Ectodermal cell (in vitro differentiated cells): ENCODE results near the gene ADRA2C.
A peak's percentile ranks its signal among the peaks of the same experiment; 100 is the strongest.

Experiments used
- H3K27ac ChIP-seq: 2 replicates; pipeline ENCODE4 v1.7.0; 2013; ENCODE audit warnings: mild to moderate bottlenecking, low read depth, low read length; ENCODE audit not compliant: insufficient read depth, poor library complexity, severe bottlenecking
- H3K27me3 ChIP-seq: 2 replicates; pipeline ENCODE4 v1.7.0; 2013; ENCODE audit warnings: mild to moderate bottlenecking, low read length; ENCODE audit not compliant: insufficient read depth, control insufficient read depth, poor library complexity, severe bottlenecking
- H3K36me3 ChIP-seq: one replicate; pipeline ENCODE4 v1.7.0; 2013; ENCODE audit warnings: low read length; ENCODE audit not compliant: control insufficient read depth, insufficient read depth
- H3K4me1 ChIP-seq: one replicate; pipeline ENCODE4 v1.7.0; 2013; ENCODE audit warnings: low read length; ENCODE audit not compliant: control insufficient read depth, insufficient read depth
- H3K4me3 ChIP-seq: 2 replicates; pipeline ENCODE4 v1.7.0; 2013; ENCODE audit warnings: low read depth, low read length, control low read depth; ENCODE audit not compliant: insufficient read depth
- H3K9me3 ChIP-seq: 2 replicates; pipeline ENCODE4 v1.7.0; 2013; ENCODE audit warnings: mild to moderate bottlenecking, low read length, moderate library complexity; ENCODE audit not compliant: control insufficient read depth
- WGBS, 2 experiments: methylation state at CpG; one replicate each; pipeline ENCODE4 v1.1.7; 2013; ENCODE audit warnings: missing lambda C conversion rate in 2 of 2; 5-methylcytosine and 5-hydroxymethylcytosine counted together

ADRA2C gene

DNA sequence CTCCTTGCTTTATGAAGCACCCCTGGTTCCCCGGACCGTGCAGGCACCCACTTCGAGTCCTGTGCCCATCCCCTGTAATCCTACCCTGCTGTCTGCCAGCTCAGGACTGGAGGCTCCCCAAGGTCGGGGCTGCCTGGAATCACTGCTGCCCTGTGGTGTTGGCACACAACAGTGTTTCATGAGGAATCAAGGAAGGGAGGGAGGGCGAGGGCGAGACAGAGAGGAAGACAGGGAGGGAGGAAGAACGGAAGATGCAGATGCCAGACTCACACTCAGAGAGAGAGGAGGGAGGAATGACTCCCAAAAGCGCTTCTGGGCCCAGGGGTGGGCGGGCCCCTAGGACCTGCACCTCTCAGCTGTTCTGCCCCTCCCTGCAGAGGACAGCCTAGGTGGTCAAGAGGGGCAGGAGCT, 42.9 kb upstream of the ADRA2C start:
- Histone ChIP-seq H3K4me3 (no peak overlapping the region), H3K4me1 (peaks cover 43% of the 10 kb centered on the region), H3K36me3 (no peaks in the 10 kb centered on the region), H3K27ac (no peak overlapping the region), H3K9me3 (no peaks in the 10 kb centered on the region), H3K27me3 (peaks cover 43% of the 10 kb centered on the region)
- WGBS, 2 experiments = 88 to 89% methylated on average over 9 of the region's 9 CpGs

DNA sequence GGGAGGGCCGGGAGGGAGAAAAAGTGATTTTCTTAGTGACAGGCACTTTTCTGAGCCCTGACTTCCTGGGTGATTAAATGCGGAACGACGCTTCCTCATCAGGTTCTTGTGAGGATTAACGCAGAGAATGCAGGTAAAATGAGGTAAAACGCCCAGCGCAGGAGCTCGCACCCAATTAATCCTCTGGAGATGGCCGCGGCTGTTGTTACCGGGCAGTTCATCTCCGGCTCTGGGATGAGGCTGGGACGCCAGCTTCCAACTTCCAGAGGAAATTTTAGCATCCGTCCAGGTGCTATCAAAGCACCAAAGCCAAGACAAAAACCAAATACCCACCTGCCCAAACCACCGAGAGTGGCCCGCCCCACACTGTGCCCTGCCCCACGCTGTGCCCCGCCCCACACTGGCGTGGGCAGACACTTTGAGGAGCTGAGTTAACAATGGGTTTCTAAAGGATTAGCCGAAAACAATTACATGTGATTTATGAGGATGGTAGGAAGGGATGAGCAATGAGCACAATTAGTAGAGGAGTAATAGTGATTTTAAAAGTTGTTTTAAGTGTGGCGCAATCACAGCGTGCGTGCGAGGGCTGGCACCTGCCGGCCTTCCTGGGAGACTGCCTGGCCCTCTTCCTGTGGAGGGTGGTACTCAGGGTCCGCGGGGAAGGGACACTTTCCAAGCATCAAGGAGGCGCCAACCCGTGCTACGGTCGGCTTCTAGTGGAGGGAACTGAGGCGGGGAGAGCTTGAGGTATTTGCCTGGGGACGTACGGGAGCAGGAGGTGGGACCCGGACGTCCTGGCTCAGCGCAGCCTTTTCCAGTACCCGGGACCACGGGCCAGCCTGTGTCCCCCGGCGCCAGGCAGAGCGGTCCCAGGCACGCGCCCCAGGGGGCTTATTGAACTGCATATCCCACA, 41.6 kb upstream of the ADRA2C start:
- Histone ChIP-seq H3K4me3 (peak overlapping the region; percentile 3), H3K4me1 (peaks cover 45% of the 10 kb centered on the region), H3K27ac (no peak overlapping the region), H3K9me3 (no peaks in the 10 kb centered on the region), H3K36me3 (no peaks in the 10 kb centered on the region), H3K27me3 (peaks cover 43% of the 10 kb centered on the region)
- 8% methylated on average over 44 of the region's 44 CpGs for WGBS, 2 experiments

DNA sequence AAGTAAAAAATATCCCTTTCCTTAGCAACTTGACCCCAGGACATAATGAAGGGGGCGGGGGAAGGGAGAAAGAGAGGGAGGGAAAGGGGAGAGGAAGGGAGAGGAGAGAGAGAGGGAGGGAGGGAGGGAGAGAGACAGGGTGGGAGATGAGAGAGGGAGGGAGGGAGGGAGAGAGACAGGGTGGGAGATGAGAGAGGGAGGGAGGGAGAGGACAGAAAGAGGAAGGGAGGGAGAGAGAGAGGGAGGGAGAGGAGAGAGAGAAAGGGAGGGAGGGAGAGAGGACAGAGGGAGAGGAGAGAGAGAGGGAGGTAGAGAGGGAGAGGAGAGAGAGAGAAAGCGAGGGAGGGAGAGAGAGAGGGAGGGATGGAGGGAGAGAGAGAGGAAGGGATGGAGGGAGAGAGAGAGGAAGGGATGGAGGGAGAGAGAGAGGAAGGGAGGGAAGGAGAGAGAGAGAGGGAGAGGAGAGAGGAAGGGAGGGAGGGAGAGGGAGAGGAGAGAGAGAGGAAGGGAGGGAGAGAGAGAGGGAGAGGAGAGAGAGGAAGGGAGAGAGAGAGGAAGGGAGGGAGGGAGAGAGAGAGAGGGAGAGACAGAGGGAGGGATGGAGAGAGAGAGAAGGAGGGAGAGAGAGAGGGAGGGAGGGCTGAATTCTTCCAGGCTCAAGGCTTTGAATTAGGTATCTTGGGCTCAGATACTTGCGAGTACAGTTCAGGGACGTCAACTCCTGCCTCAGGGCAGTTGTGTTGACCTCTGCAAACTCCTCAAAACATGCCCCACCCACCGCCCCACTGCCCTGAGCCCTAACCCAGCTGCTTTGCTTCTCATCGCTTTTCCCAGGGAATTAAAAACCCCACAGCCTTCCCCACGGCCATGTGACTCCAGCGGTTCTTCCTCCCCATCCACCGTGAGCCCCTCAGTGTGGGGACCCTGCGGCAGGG, 40.0 kb upstream of the ADRA2C start:
- H3K4me3 ChIP-seq = no peak overlapping the region
- 49% methylated on average over 10 of the region's 10 CpGs for WGBS, 2 experiments
- no peaks in the 10 kb centered on the region for H3K9me3 ChIP-seq
- no peaks in the 10 kb centered on the region for H3K36me3 ChIP-seq
- H3K4me1 ChIP-seq = peaks cover 40% of the 10 kb centered on the region
- peaks cover 43% of the 10 kb centered on the region for H3K27me3 ChIP-seq
- no peak overlapping the region for H3K27ac ChIP-seq

DNA sequence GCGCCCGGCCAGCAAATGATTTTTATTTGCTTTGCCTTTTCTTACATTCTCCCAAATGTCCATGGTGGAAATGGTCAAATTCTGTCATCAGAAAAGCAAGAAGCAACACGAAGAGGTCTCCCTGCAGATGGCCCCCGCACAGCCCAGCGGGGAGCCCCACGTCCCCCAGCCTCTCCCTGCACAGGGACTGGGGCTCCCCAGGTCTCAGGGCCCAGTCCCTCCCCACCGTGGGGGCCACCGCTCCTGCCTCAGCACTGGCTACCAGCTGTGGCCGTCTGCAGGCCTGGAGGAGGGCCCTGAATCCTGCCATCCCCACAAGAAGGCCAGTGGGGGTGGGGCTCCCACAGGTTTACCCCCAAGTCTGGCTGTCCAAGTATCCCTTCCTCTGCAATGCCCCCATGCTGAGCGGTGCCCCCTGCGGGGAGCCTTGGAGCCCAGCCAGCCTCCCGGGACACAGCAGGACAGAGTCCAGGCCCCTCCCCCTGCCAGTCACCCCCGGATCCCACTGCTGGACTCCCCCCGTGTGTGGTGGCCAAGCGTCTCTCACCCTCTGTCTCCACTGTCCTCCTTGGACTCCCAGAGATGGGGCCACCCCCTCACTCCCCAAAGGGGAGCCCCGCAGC, 38.2 kb upstream of the ADRA2C start:
- 70% methylated on average over 16 of the region's 16 CpGs for WGBS, 2 experiments
- no peaks in the 10 kb centered on the region for H3K36me3 ChIP-seq
- H3K4me3 ChIP-seq = no peak overlapping the region
- H3K27me3 ChIP-seq = peaks cover 41% of the 10 kb centered on the region
- no peaks in the 10 kb centered on the region for H3K9me3 ChIP-seq
- no peak overlapping the region for H3K27ac ChIP-seq
- H3K4me1 ChIP-seq = peaks cover 41% of the 10 kb centered on the region

DNA sequence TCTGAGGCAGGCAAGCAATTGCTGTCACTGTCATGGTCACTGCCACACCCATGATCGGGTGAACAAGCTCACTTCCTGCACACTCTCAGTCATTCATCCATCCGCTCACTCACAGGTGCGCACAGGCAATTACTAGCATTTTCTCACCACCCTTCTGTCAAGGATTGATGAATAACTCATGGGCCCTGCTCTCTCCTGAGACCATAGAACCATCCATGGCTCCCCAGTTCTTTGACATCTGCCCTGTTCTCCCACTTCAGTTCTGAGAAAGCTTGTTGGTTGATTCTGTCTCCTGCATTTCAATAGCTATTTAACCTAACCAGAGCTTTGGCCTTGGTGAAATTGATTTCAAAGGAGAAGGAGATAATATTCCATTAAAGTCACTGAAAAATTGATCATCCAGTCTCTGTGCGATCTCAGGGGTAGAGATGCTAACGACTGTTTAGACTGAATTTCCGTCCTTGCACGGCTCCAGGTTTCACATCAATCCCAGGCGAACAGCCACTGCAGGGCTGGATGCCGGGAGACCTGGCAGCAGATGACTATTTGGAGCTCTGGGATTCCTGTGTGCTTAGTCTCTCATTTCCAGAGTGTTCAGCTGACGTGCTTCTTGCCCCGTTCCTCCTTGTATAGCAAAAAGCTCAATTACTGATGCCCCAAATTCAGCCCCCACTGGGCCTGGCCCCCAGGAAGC, 36.9 kb upstream of the ADRA2C start:
- Histone ChIP-seq H3K27ac (no peak overlapping the region), H3K4me3 (no peak overlapping the region), H3K36me3 (no peaks in the 10 kb centered on the region), H3K27me3 (peaks cover 27% of the 10 kb centered on the region), H3K4me1 (peaks cover 36% of the 10 kb centered on the region), H3K9me3 (no peaks in the 10 kb centered on the region)
- WGBS, 2 experiments = 83 to 86% methylated on average over 11 of the region's 11 CpGs

DNA sequence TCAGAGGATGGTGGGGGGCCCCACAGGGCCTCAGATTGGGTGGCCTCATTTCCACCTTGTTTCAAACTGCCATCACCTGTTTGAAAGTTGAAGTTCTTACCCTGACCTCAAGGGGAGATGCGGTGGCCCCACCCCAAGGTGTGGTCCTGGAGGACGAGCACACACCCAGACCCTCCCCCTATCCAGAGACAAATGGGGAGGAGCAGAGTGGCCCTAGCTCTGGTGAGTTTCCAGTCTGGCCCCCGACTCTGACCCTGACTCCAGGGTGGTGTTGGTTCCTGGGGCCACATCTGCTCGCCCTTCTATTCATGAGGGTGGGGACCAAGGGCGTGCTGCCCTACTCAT, 36.3 kb upstream of the ADRA2C start:
- H3K27me3 ChIP-seq = peaks cover 22% of the 10 kb centered on the region
- H3K36me3 ChIP-seq = no peaks in the 10 kb centered on the region
- H3K9me3 ChIP-seq = no peaks in the 10 kb centered on the region
- H3K27ac ChIP-seq = no peak overlapping the region
- H3K4me1 ChIP-seq = peaks cover 30% of the 10 kb centered on the region
- H3K4me3 ChIP-seq = no peak overlapping the region
- WGBS, 2 experiments = 69 to 80% methylated on average over 5 of the region's 5 CpGs

DNA sequence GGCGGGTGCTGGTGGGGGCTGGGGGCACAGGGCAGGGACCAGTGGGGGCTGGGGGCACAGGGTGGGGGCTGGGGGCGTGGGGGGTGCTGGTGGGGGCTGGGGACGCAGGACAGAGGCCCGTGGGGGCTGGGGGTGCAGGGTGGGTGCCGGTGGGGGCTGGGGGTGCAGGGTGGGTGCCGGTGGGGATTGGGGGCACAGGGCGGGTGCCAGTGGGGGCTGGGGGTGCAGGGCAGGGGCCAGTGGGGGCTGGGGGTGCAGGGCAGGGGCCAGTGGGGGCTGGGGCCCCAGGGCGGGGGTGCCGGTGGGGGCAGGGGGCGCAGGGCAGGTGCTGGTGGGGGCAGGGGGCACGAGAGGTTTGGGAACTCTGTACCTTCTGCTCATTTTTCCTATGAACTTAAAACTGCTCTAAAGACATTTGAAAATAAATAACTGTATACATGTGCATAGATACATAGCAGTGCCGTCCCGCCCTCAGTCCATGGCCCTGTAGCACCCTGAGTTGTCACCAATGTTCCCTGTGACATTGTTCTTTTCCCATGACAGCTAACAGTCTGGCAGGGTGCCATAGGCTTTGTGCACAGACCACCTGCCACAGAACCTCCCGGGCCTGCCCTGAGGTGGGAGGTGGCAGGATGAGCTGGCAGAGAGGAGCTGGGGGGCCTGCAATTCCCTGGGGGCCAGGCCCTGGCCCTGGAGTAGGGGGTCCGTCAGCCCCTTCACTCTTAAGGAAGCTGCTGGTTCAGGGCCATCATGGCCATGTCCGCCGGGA, 35.6 kb upstream of the ADRA2C start:
- Histone ChIP-seq H3K27ac (no peak overlapping the region), H3K9me3 (no peaks in the 10 kb centered on the region), H3K4me3 (no peak overlapping the region), H3K27me3 (peaks cover 15% of the 10 kb centered on the region), H3K4me1 (peaks cover 24% of the 10 kb centered on the region), H3K36me3 (no peaks in the 10 kb centered on the region)
- WGBS, 2 experiments = 90 to 91% methylated on average over 10 to 15 of the region's 17 CpGs

DNA sequence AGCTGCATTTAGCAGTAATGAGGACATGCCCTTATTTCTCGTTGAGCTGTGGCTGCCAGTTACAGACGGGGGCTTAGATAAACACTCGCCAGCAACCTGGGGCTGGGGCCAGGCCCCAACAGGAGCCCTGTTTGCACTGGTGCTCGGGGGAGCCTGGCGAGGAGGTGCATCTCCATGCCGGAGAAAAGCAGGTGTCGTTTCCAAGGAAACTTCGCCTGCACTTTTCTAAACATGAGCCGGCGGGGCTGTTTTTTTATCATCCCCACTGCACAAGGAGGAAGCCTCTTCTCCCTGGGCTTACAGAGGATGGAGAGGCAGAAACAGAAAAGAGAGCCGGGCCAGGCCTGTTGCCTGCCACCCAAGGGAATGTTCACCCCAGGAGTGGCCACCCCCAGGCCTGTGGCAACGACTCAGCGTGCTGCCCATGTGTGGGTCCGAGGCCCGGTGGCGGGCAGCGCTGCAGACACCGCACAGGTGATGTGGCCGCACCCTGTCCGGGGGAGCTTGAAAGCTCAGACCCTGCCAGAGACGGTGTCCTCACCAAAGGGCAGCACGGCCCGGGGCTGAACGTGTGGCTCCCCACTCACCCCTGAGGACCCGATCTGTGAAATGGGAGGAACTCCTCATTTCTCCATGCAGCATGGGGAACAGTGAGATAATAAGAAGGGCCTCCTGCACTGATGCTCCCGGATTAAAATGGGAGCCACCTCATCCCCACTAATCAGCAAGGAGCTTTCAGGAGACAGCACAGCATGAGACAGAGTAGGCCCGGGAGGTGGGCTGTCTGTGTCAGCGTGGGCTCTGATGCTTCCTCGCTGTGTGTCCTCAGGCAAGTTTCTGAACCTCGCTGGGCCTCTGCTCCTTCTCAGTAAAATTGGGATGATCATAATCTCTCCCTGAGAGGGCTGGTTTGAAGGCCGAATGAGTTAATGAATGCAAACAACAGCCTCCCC, 33.8 kb upstream of the ADRA2C start:
- no peak overlapping the region for H3K4me3 ChIP-seq
- 82 to 84% methylated on average over 31 of the region's 31 CpGs for WGBS, 2 experiments
- H3K4me1 ChIP-seq = peaks cover 19% of the 10 kb centered on the region
- H3K27ac ChIP-seq = no peak overlapping the region
- no peaks in the 10 kb centered on the region for H3K36me3 ChIP-seq
- H3K27me3 ChIP-seq = no peaks in the 10 kb centered on the region
- no peaks in the 10 kb centered on the region for H3K9me3 ChIP-seq
